Measurements from ENCODE around the gene BAD.

Gene BAD

DNA sequence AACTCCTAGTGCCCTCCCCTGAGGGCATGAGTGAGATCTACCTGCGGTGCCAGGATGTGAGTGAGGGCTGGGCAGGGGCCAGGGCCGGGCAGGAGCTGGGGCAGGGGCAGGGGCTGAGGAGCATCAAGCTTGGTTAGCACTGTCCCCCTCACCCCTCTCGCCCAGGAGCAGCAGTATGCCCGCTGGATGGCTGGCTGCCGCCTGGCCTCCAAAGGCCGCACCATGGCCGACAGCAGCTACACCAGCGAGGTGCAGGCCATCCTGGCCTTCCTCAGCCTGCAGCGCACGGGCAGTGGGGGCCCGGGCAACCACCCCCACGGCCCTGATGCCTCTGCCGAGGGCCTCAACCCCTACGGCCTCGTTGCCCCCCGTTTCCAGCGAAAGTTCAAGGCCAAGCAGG, 64.2 kb downstream of the BAD start:
- no peak for TF ChIP-seq GLIS3 (CRISPR knock-in tag; IDR thresholded peaks at IDR 0.05)
- no peak for TF ChIP-seq ESRRG (CRISPR knock-in tag; IDR thresholded peaks at IDR 0.05)
- peak; percentile 11 for ATAC-seq
